PC-3 (cell line): ENCODE measurements around the gene HCFC2. TPM values are rescaled to one million over a fixed set of nuclear protein-coding genes. Genes with fewer than 3 reads are reported as not detected.
A peak's percentile ranks its signal among the peaks of the same experiment; 100 is the strongest.

Experiments
- ATAC-seq: fragments of 200-7000 bp; cut with Tn5 transposase; 2 replicates; pipeline ENCODE4 v1.9.1; 2020; ENCODE audit warnings: mild to moderate bottlenecking, moderate library complexity
- BruUV-seq: library from RNA; stranded (reverse); fragments of 400-500 nt; replicated peaks from 2 replicates; lab custom pipeline; 2021; lab: Mats Ljungman, UMichigan
- CTCF ChIA-PET: fragments of 300-600 bp; sonication (Branson Sonifier 250); formaldehyde crosslinking; loops from one replicate; lab custom pipeline; 2022; ENCODE audit warnings: antibody characterized with exemption; lab: Charles Lee
- POLR2A ChIA-PET: fragments of 300-600 bp; sonication (Branson Sonifier 250); formaldehyde crosslinking; loops from one replicate; lab custom pipeline; 2022; ENCODE audit warnings: antibody characterized with exemption; ENCODE audit not compliant: unreplicated experiment; lab: Charles Lee
- DNase-seq: peaks from one replicate; pipeline ENCODE4 v3.0.0-alpha.2; 2015
- H2AFZ ChIP-seq: fragments of 300-600 bp; sonication (generic); 2 replicates; pipeline ENCODE4 v1.6.0; 2016; ENCODE audit warnings: antibody characterized with exemption, low read length
- H3F3A ChIP-seq: fragments of 300-600 bp; sonication (generic); one replicate; pipeline ENCODE4 v1.6.0; 2017; ENCODE audit warnings: antibody characterized with exemption, low read length, control low read depth, mild to moderate bottlenecking; ENCODE audit not compliant: unreplicated experiment
- H3K27ac ChIP-seq: fragments of 300-600 bp; sonication (generic); 2 replicates; pipeline ENCODE4 v1.5.1; 2016; ENCODE audit warnings: mild to moderate bottlenecking, low read length
- H3K27me3 ChIP-seq: fragments of 300-600 bp; sonication (generic); 2 replicates; pipeline ENCODE4 v1.6.1; 2016; ENCODE audit warnings: low read length, mixed read lengths
- H3K36me3 ChIP-seq: fragments of 300-600 bp; sonication (generic); 2 replicates; pipeline ENCODE4 v1.6.1; 2016; ENCODE audit warnings: low read depth, mixed run types, low read length, mixed read lengths
- H3K4me1 ChIP-seq: fragments of 300-600 bp; sonication (generic); 2 replicates; pipeline ENCODE4 v1.5.1; 2016; ENCODE audit warnings: low read length; ENCODE audit not compliant: insufficient read depth
- H3K4me2 ChIP-seq: fragments of 300-600 bp; sonication (generic); 2 replicates; pipeline ENCODE4 v1.6.0; 2016; ENCODE audit warnings: low read length
- H3K4me3 ChIP-seq: fragments of 300-600 bp; sonication (generic); 2 replicates; pipeline ENCODE4 v1.5.1; 2016; ENCODE audit warnings: mild to moderate bottlenecking, low read length, mixed read lengths
- H3K79me2 ChIP-seq: fragments of 300-600 bp; sonication (generic); 2 replicates; pipeline ENCODE4 v1.6.1; 2017; ENCODE audit warnings: low read length, mixed read lengths
- H3K9ac ChIP-seq: fragments of 300-600 bp; sonication (generic); 2 replicates; pipeline ENCODE4 v1.6.0; 2016; ENCODE audit warnings: mild to moderate bottlenecking, low read length
- H3K9me2 ChIP-seq: fragments of 300-600 bp; sonication (generic); replicated peaks from 2 replicates; pipeline ENCODE4 v1.6.1; 2016; ENCODE audit warnings: mixed run types, low read length, mixed read lengths
- H3K9me3 ChIP-seq: fragments of 300-600 bp; sonication (generic); 2 replicates; pipeline ENCODE4 v1.6.1; 2016; ENCODE audit warnings: low read length, mixed read lengths
- H4K20me1 ChIP-seq: fragments of 300-600 bp; sonication (generic); 2 replicates; pipeline ENCODE4 v1.6.1; 2016; ENCODE audit warnings: low read length, mixed read lengths
- EZH2 ChIP-seq: fragments of 300-600 bp; sonication (generic); IDR thresholded peaks from one replicate; pipeline ENCODE4 v1.6.1; 2017; ENCODE audit warnings: antibody characterized with exemption, mild to moderate bottlenecking, low read length; ENCODE audit not compliant: unreplicated experiment
- EZH2phosphoT487 ChIP-seq: fragments of 300-600 bp; sonication (generic); IDR thresholded peaks from 2 replicates; pipeline ENCODE4 v1.6.1; 2018; ENCODE audit warnings: mild to moderate bottlenecking, antibody characterized with exemption, low read length, borderline replicate concordance
- intact Hi-C: fragments of 100-400 bp; cut with micrococcal nuclease; formaldehyde crosslinking; loops from 2 replicates; pipeline ENCODE4 v1.9.0; 2023
- total RNA-seq: library from RNA; depleted of rRNA; stranded (reverse); fragments of >200 nt; gene quantifications from 2 replicates; pipeline ENCODE4 v1.2.3, GENCODE V29; 2014
- TF ChIP-seq, protein P1 (sequence below): fragments of 300-600 bp; sonication (generic); conservative IDR thresholded peaks from 2 replicates; pipeline ENCODE4 v1.5.1; 2017; ENCODE audit warnings: antibody characterized with exemption, low read depth, mild to moderate bottlenecking, low read length

The HCFC2 gene
- total RNA-seq, 1 experiment from 2014 or later: 7.8 TPM

DNA sequence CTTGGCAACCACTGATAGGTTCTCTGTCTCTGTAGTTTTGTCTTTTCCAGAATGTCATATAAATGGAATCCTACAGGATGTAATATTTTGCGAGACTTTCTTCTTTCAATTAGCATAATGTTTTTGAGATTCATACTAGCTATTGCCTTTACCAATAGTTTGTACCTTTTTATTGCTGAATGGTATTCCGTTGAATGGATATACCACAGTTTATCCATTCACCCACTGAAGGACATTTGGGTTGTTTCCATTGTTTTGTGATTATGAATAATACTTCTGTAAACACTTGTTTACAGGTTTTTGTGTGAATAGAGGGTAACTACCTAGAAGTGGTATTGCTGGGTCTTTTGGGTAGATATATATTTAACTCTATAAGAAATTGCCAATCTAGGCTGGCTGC is 40.6 kb upstream of the HCFC2 start:
- no peak for TF ChIP-seq EZH2phosphoT487
- TF ChIP-seq, protein P1, sequence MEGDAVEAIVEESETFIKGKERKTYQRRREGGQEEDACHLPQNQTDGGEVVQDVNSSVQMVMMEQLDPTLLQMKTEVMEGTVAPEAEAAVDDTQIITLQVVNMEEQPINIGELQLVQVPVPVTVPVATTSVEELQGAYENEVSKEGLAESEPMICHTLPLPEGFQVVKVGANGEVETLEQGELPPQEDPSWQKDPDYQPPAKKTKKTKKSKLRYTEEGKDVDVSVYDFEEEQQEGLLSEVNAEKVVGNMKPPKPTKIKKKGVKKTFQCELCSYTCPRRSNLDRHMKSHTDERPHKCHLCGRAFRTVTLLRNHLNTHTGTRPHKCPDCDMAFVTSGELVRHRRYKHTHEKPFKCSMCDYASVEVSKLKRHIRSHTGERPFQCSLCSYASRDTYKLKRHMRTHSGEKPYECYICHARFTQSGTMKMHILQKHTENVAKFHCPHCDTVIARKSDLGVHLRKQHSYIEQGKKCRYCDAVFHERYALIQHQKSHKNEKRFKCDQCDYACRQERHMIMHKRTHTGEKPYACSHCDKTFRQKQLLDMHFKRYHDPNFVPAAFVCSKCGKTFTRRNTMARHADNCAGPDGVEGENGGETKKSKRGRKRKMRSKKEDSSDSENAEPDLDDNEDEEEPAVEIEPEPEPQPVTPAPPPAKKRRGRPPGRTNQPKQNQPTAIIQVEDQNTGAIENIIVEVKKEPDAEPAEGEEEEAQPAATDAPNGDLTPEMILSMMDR: no peak
- no peak for TF ChIP-seq EZH2

DNA sequence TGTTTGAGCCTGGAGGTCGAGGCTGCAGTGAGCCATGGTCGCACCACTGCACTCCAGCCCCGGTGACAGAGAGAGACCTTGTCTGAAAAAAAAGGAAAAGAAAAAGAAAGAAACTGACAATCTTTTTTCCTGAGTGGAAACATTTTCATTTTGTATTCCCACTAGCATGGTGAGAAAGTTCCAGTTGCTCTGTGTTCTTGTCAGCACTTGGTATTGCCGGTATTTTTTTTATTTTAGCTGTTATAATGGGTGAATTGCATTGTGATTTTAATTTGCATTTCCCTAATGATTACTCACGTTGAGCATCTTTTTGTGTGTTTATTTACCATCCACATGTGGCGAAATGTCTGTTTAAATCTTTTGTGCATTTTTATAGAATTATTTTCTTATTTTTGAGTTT is 40.0 kb upstream of the HCFC2 start:
- H3K9ac ChIP-seq: no peak overlapping the region
- no peak overlapping the region for H2AFZ ChIP-seq
- H3K27ac ChIP-seq: no peak overlapping the region
- no peak for TF ChIP-seq EZH2
- TF ChIP-seq, protein P1: no peak
- TF ChIP-seq EZH2phosphoT487: no peak
- H3K4me3 ChIP-seq: no peak overlapping the region
- BruUV-seq: no TSS peak
- H3K4me1 ChIP-seq: peaks cover 7% of the 10 kb centered on the region; the same call in 1 of the 2 replicates
- no peaks in the 10 kb centered on the region for H4K20me1 ChIP-seq
- H3K36me3 ChIP-seq: no peaks in the 10 kb centered on the region
- no peaks in the 10 kb centered on the region for H3K9me2 ChIP-seq
- H3K4me2 ChIP-seq: no peak overlapping the region
- H3K9me3 ChIP-seq: 0 out of 2 replicates have a peak, but pooled peaks cover 3% of the 10 kb centered on the region
- ATAC-seq (no peak), DNase-seq (no peak)
- CTCF ChIA-PET: no interaction called here
- no peaks in the 10 kb centered on the region for H3F3A ChIP-seq
- intact Hi-C loops: no loop called here
- no peaks in the 10 kb centered on the region for H3K79me2 ChIP-seq
- POLR2A ChIA-PET: no interaction called here
- no peaks in the 10 kb centered on the region for H3K27me3 ChIP-seq

More for the DNA sequence above, 40.6 kb upstream of the HCFC2 start:
- no peaks in the 10 kb centered on the region for H4K20me1 ChIP-seq
- H3K9ac ChIP-seq: no peak overlapping the region
- no peaks in the 10 kb centered on the region for H3K9me2 ChIP-seq
- H3K4me3 ChIP-seq: no peak overlapping the region
- H3F3A ChIP-seq: no peaks in the 10 kb centered on the region
- H3K36me3 ChIP-seq: no peaks in the 10 kb centered on the region
- no peak overlapping the region for H3K4me2 ChIP-seq
- BruUV-seq: no TSS peak
- no peaks in the 10 kb centered on the region for H3K27me3 ChIP-seq
- H3K79me2 ChIP-seq: no peaks in the 10 kb centered on the region
- ChIA-PET CTCF (no interaction called here), POLR2A (no interaction called here)
- DNase-seq (no peak), ATAC-seq (no peak)
- no peak overlapping the region for H3K27ac ChIP-seq
- peaks cover 7% of the 10 kb centered on the region; the same call in 1 of the 2 replicates for H3K4me1 ChIP-seq
- H3K9me3 ChIP-seq: 0 out of 2 replicates have a peak, but pooled peaks cover 3% of the 10 kb centered on the region
- intact Hi-C loops: no loop called here
- H2AFZ ChIP-seq: no peak overlapping the region

DNA sequence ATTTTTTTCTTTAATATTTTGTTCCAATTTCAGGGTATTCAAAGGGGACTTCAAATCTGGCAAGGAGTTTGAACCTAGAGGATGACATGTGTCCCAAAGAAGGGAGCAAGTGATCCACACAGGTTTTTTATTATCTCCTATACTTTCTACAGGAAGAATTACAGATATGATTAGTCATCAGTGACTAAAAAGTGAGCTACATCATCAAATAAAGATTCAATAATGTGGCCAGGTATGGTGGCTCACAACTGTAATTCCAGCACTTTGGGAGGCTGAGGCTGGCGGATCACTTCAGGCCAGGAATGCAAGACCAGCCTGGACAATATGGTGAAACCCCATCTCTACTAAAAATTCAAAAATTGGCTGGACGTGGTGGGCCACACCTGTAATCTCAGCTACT is 38.6 kb upstream of the HCFC2 start:
- intact Hi-C loops: no loop called here
- DNase-seq: peak; percentile 70
- H3F3A ChIP-seq: no peaks in the 10 kb centered on the region
- 0 out of 2 replicates have a peak, but pooled peaks cover 3% of the 10 kb centered on the region for H3K9me3 ChIP-seq
- POLR2A ChIA-PET: no interaction called here
- BruUV-seq: no TSS peak
- no peaks in the 10 kb centered on the region for H3K9me2 ChIP-seq
- H3K4me3 ChIP-seq: no peak overlapping the region
- no peaks in the 10 kb centered on the region for H3K36me3 ChIP-seq
- H3K4me1 ChIP-seq: peaks cover 7% of the 10 kb centered on the region; the same call in 1 of the 2 replicates
- H2AFZ ChIP-seq: no peak overlapping the region
- ATAC-seq: peak; percentile 63
- no peaks in the 10 kb centered on the region for H4K20me1 ChIP-seq
- H3K27ac ChIP-seq: no peak overlapping the region
- no peaks in the 10 kb centered on the region for H3K27me3 ChIP-seq
- TF ChIP-seq EZH2 (no peak), EZH2phosphoT487 (no peak)
- TF ChIP-seq, protein P1: no peak
- CTCF ChIA-PET: no interaction called here
- H3K4me2 ChIP-seq: no peak overlapping the region
- no peak overlapping the region for H3K9ac ChIP-seq
- H3K79me2 ChIP-seq: no peaks in the 10 kb centered on the region
